PC-3 (cell line): ENCODE results near the gene TSPYL2.

ENCODE experiments used
- EZH2 ChIP-seq: fragments of 300-600 bp; sonication (generic); IDR thresholded peaks from one replicate; pipeline ENCODE4 v1.6.1; 2017; ENCODE audit warnings: antibody characterized with exemption, mild to moderate bottlenecking, low read length; ENCODE audit not compliant: unreplicated experiment
- EZH2phosphoT487 ChIP-seq: fragments of 300-600 bp; sonication (generic); IDR thresholded peaks from 2 replicates; pipeline ENCODE4 v1.6.1; 2018; ENCODE audit warnings: mild to moderate bottlenecking, antibody characterized with exemption, low read length, borderline replicate concordance
- TF ChIP-seq, protein P1 (sequence below): fragments of 300-600 bp; sonication (generic); conservative IDR thresholded peaks from 2 replicates; pipeline ENCODE4 v1.5.1; 2017; ENCODE audit warnings: antibody characterized with exemption, low read depth, mild to moderate bottlenecking, low read length

DNA sequence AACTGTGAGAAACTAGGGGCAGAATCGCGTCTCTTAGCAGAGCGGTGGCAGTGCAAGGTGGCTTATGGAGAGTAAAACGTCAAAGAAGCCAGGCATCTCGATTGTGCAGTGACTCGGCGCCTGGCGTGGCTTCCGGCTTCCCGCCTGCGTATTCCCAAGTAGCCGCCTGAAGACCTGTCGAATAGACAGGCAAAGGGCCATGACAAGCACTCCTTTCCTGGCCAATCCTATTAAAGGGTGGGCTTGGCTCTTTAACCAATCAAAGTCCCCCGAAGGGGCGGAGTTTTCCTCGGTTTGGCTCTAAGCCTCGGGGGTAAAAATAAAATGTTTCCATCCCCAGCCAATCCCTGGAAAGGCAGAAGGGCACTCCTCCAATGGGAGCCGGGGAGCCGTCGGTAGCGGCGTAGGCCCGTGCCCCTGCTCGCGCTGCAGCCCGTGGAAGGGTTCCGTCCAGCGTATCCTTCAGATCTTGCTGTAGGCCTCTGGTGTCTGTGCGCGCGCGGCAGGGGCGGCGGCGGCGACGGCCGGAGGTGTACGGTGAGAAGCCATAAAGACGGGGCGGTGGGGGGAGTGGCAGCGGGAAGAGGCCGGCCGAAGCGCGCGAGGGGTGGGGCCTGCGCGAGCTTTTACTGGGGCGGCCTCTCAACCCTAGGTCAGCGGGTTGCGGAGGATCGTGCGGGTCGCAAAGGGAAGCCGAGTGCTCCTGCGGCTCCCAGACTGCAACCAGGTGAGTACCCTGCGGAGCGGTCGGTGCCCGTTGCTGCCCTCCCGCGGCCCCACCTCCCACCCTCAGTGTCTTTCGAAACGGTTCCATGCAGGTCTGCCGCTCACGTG, 11.8 kb downstream of the TSPYL2 start, which contains the start of gene KANTR:
- TF ChIP-seq, protein P1, sequence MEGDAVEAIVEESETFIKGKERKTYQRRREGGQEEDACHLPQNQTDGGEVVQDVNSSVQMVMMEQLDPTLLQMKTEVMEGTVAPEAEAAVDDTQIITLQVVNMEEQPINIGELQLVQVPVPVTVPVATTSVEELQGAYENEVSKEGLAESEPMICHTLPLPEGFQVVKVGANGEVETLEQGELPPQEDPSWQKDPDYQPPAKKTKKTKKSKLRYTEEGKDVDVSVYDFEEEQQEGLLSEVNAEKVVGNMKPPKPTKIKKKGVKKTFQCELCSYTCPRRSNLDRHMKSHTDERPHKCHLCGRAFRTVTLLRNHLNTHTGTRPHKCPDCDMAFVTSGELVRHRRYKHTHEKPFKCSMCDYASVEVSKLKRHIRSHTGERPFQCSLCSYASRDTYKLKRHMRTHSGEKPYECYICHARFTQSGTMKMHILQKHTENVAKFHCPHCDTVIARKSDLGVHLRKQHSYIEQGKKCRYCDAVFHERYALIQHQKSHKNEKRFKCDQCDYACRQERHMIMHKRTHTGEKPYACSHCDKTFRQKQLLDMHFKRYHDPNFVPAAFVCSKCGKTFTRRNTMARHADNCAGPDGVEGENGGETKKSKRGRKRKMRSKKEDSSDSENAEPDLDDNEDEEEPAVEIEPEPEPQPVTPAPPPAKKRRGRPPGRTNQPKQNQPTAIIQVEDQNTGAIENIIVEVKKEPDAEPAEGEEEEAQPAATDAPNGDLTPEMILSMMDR = no peak
- TF ChIP-seq EZH2 (no peak), EZH2phosphoT487 (no peak)
